Cerebellar nuclear complex (tissue), 1 donor: ENCODE results near the gene S100A2.

Experiments
- DNase-seq, 2 experiments: peaks; one replicate each; lab custom pipeline; 2025; lab: John Stamatoyannopoulos, UW

Gene S100A2

DNA sequence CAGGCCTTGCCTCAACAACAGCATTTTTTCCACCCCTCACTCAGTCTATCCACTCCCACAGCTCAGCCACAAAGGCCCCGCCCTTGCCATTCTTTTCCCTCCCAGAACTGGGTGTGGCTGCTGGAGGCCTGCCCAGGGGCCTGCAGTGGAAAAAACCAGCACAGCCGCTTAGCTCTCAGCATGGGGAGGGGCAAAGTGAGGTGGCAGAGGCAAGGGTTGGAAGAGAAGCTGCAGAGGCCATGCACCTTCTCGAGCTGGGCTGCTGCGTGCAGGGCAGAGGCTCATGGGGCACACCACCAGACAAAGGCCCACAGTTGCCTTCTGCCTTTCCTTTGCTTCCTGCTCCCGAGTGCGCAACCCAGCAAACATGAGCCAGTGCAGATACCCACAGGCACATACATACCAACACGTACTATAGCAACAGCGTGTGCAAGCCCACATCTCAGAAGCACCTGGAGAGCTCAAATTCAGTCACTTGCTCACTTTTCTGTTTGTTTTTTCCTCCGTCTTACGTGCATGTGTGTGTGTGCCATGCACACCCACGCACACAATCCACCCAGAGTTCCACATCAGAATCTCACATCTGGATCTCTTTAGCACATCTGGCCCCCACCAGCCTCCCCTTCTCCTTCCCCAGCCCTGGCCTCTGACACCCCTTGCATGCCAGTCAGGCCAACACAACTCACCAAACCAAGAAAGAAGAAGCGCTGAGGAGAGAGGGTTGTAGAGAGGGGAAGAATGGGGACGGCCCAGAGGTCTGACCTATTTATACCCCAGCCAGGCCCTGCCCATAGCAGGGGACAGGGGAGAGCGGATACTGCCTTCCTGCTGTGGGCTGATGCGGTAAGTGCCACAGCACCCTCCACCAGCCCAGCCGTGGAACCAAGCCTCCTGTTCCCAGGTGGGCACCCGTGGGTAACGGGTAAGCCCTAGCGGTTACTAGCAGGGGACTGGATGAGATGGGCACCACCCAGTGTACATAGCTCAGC is 20.3 kb downstream of the S100A2 start, which contains the start of gene S100A4:
Gene S100A4 (minus strand): TSS at position 740 of the 989 bp plus-strand sequence. CDS start 1,012 bp downstream, outside the sequence.
- DNase-seq = no peak

GRCh38 chr1:153544453-153545066 is 21.1 kb downstream of the S100A2 start:
- no peak for DNase-seq

DNA sequence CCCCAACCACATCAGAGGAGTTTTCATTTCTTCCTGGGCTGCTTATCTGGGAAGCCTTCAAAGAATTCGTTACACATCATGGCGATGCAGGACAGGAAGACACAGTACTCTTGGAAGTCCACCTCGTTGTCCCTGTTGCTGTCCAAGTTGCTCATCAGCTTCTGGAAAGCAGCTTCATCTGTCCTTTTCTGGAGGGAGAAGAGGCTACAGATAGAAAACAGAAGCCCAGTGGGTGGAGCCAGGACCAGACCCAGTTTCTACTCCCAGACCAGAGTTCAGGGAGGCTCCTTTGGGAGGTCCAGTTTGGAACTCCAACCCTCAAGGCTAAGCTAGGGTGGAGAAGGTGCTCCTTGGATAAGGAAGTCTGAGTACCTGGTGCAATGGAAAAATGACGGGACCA is 21.9 kb downstream of the S100A2 start:
- no peak for DNase-seq

DNA sequence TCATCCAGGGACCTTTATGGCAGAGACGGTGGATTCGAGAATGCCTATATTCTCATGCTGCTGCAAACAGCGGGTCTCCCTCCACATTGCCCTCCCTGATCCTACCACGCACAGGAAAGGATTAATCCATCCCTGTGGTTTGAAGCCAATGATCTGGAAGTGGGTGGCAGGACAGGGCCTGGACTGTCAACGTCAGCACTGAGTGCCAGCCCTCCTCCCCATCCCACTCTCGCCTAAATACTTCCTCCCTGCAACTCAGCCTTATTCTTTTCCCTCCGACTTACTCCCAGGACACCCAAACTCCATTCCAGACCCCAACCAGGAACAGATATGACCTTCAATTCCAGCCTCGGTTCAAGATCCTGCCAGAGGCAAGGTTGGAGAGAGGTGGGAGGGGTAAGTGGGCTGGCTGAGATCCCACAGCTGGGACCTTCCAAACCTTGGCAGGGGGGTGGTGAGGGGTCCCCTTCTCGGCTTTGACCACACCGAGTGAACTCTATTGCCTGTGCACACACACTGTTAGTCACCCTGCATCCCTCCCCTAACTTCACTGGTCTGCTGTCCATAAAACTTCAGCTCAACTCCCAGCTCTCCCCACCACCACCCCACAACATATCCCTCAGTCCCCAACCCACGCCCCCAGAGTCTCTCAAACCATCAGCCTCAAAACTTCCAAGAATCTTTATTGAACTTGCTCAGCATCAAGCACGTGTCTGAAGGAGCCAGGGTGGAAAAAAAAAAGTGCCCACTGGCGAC is 22.5 kb downstream of the S100A2 start:
- DNase-seq = no peak

DNA sequence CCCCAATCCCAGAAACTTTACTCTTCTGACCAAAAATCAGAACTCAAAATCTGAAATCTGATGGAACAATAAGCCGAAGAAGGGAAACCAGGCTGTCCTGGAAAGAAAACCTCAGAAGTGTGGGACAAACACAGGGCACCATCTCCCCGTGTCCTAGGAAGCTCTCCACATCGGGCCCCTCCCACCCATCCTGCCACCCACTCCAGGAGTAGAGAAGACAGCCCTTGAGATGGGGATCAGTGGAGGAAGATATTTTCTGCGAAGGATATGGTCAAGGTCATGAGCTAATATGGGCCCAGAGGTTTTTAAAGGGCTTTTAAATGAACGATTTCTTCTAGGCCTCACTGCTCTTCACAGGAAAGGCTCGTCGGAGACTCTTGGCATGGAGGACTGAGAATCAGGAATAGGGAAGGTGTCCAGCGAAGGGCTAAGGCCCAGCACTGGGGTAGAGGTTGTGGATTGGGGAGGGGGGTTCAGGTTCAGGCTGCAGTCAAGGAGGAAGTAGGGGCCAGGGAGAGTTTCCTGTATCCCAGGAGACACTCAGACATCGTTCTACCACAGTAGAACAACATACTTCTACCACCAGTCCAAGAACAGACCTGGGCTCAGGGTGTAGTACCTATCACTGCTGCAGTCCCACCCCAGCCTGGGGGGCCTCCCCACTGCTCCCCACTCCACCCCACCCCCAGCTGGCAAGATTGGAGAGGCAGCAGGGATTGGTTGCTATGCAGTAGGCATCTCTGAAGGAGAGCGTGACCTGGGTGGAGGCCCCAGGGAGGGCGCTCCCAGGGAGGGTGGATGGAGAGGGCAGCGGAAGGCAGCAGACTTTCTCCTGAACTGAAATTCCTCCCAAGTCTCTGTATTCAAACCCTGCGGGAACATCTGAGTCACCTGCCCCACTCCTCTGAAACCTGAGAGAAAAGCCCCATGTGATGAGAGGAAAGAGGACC is 23.7 kb downstream of the S100A2 start:
- DNase-seq = no peak

DNA sequence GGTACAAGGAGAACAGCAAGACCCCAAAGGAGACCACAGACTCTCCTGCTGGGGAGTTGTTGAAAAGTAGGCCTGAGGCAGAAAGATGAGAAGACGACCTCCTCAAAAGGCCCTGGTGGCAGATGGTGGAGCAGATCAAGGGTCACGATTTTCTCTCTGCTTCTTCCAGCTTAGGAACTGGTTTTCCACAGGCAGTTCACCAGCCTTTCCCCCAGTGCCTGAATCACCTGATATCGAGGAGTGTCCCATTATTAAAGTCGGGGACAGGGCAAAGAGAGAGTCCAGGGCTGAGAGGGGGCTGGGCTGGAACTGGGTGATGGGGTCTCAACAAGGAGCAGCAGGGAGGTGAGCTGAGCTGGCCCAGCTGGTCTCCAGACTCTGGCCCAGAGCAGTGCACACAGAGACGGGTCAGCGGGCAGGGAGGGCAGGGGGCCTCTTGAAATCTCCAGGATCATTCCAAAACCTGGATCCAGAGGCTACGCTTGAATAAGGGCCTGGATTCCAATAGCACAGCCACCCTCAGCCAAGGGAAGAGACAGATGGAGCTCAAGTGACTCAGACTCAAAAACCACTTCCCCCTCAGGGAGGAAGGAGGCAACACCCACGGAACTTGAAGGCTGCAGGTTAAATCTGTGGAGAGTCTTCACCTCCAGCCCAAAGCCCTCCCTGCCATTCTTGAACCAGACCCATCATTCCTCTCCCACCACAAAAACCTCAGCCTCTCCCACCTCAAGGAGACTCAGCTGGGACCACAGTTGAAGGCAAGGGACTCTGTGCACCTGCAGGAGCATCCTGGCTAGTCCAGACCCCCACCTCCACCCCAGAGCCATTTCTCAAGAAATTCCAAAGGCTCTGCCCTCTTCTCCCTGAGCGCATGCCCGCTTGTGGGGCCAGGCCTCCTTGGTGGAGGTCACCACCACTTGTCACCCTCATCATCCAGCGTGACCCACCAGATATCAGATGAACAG is 25.0 kb downstream of the S100A2 start, which contains the start of gene S100A5:
Gene S100A5 (minus strand): TSS at position 541 of the 968 bp plus-strand sequence. CDS start 743 bp downstream, outside the sequence.
- DNase-seq = no peak

GRCh38 chr1:153539395-153540093 is 26.1 kb downstream of the S100A2 start:
- DNase-seq = no peak

DNA sequence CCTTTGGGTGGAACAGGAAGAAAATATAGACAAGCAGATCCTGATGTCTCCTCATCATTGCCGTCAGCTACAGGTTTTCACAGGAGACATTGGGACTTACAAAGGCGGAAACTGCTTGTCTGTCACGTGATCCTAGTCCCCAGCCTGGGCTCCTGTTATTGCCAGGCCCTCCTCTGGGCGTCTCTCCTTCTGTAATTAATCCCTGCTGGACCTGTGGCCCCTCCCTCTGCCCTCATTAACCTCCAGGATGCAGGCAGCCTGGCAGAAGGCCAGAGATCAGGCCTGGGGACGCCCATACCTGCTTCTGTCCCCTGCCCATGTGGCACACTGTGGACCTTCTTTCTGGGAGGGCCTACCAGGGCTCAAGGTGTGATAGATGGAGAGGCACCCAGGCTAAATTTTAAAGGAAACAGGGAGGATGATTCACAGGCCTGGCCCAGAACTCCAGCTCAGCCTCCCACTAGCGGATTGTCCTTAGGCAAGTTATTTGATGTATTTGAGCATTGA is 27.3 kb downstream of the S100A2 start:
- DNase-seq = no peak

GRCh38 chr1:153537376-153537730 is 28.3 kb downstream of the S100A2 start:
- DNase-seq = no peak

DNA sequence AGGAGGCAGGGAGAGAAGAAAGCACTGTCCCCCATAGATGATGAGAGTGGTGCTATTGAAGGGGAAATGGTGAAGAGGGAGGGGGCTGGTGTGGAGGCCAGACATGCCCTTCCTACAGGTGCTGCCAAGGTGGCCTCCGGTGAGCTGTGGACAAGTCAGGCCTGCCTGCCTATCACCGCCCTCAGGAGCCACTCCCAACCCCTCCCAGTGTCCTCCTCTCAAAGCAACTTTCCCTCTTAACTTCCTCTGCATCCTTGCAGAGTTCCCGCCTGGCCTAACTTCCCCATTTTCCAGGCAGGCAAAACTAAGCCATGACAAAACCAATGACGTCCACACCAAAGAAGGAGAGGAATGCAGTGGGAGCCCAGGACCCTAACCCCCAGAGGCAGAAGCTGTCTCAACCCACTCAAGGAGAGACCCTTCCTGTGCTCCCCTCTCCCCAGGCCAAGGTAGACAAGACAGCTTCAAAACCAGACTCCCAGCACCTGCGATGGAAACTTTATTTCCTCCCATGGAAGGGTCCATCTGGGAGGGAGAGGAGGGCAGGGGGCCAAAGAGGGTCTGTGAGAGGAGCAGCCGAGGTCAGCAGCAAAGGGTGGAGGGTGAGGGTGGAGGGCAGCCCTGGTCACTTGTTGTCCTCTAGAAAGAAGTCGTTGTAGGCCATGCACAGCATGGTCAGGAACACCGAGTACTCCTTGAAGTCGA is 28.8 kb downstream of the S100A2 start:
- no peak for DNase-seq

DNA sequence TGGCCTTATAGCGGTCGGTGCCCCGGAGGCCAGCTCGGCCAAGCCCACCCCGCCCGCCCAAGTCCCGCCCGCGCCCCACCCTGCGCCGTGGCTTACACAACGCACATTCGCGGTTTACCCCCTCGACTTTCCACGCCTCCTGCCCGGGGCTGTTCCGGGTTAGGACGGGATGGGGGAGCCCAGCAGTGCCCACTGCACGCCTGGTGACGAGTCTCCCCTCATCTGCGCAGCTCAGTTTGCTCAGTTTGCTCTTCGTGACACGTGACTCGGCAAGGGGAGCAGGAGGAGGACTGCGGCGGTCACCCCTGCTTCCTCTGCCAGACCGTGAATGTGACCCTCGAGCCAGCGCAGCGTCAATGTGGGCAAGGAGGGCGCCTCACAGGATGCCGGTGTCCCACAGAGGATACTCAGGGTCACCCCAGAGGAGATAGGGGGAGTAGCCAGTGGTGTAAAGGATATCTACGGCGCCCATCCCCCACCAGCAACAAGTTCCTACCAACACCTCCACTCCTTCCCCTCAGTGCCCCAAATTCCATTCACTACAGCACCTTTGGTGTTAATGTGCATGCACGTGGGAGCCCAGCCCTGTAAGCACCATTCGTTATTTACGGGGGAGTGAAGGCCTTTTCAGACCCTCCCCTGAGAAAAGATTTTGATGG is 29.5 kb downstream of the S100A2 start:
- DNase-seq = peak; percentile 32 to 38

GRCh38 chr1:153535242-153536011 is 30.2 kb downstream of the S100A2 start, which contains the start of gene S100A6:
Gene S100A6, minus strand, starts transcription at chr1:153535991. Its CDS starts 652 bp downstream, at chr1:153535339.
- DNase-seq = peak in 1 of 2 experiments; percentile 29

- DNase-seq = no peak
These were observed 30.8 kb downstream of the S100A2 start for GRCh38 chr1:153534925-153535241.

GRCh38 chr1:153534226-153534924 is 31.3 kb downstream of the S100A2 start:
- DNase-seq = no peak

DNA sequence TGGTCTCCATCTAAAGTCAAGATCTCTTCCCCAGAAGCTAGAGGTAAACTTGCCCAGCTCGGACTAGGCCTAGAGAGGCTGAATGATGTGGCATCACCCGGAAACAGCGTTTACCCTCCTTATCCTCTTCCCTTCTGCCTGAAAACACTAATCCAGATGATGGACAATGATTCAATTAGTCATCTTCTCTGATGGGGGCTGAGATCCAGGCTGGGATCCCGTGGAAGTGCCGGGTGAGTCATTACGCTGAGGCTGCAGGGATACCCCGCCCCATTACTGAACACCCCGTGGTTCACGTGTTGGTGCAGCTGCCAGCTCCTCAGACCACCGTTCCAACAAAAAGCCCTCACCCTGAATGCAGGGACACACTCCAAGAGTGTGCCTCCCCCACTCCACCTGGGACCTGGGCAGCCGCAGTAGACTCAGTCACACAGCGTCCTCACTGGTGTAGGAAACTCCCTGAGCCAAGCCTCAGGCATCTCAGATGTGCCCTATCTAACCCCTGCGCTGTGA is 31.9 kb downstream of the S100A2 start:
- no peak for DNase-seq
